GM12878 (cell line): ENCODE data around the gene HDHD3.

Experiments used
- EZH2 ChIP-seq: IDR thresholded peaks from 2 replicates; pipeline ENCODE4 v1.6.1; 2012; ENCODE audit warnings: low read depth, mild to moderate bottlenecking, control low read depth, inconsistent platforms, low read length, borderline replicate concordance; ENCODE audit not compliant: control insufficient read depth
- POLR2AphosphoS5 ChIP-seq: IDR thresholded peaks from 2 replicates; pipeline ENCODE4 v1.6.1; 2011; ENCODE audit warnings: mild to moderate bottlenecking, low read length, inconsistent platforms
- SIN3A ChIP-seq: IDR thresholded peaks from 2 replicates; pipeline ENCODE4 v1.6.1; 2012; ENCODE audit warnings: low read depth, low read length, improper control_type of control experiment
- TF ChIP-seq, protein P1 (sequence below), 3 experiments: IDR thresholded peaks in 2 of 3; conservative IDR thresholded peaks in 1 of 3; 2 replicates each; pipeline ENCODE4 v1.5.1; 2011; ENCODE audit warnings: low read depth in 3 of 3, low read length in 3 of 3, mild to moderate bottlenecking in 3 of 3, control low read depth in 2 of 3, moderate library complexity in 2 of 3, inconsistent platforms in 1 of 3, mixed read lengths in 1 of 3; ENCODE audit not compliant: control insufficient read depth in 2 of 3, insufficient read depth in 1 of 3; ENCODE audit errors: extremely low read depth in 1 of 3

DNA sequence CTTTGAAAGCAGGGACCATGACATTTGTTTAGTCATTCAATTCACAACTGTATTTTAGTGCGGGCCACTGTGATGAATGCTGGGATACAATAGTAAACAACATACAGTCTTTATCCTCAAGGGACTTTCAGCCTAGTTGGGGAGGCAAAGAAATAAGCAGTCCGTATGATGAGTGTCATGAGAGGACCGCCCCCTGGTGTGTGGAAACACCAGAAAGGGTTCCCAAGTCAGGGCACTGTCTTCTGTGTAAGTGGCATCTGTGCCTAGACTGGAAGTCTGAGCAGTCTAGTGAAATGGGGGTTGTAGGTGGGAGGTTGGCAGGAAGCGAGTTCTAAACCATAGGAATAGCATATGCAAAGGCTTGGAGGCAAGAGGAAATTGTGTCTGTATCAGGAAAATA is 40.6 kb upstream of the HDHD3 start:
- TF ChIP-seq SIN3A, result no peak
- TF ChIP-seq EZH2, result no peak
- no peak for TF ChIP-seq POLR2AphosphoS5
- TF ChIP-seq, protein P1, sequence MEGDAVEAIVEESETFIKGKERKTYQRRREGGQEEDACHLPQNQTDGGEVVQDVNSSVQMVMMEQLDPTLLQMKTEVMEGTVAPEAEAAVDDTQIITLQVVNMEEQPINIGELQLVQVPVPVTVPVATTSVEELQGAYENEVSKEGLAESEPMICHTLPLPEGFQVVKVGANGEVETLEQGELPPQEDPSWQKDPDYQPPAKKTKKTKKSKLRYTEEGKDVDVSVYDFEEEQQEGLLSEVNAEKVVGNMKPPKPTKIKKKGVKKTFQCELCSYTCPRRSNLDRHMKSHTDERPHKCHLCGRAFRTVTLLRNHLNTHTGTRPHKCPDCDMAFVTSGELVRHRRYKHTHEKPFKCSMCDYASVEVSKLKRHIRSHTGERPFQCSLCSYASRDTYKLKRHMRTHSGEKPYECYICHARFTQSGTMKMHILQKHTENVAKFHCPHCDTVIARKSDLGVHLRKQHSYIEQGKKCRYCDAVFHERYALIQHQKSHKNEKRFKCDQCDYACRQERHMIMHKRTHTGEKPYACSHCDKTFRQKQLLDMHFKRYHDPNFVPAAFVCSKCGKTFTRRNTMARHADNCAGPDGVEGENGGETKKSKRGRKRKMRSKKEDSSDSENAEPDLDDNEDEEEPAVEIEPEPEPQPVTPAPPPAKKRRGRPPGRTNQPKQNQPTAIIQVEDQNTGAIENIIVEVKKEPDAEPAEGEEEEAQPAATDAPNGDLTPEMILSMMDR (IDR thresholded peaks at IDR 0.05 in 2 of 3, conservative IDR thresholded peaks at IDR 0.05 in 1 of 3; ENCODE audit: control insufficient read depth in 2 of 3, extremely low read depth in 1 of 3, insufficient read depth in 1 of 3, low read depth in 3 of 3, low read length in 3 of 3), result no peak
